ENCODE results near the gene SRP9. TPM values are rescaled to one million over a fixed set of nuclear protein-coding genes. Genes with fewer than 3 reads are reported as not detected.
"Not testable (repeated sequence)": the region's sequence is repeated elsewhere in the genome, so short reads cannot be mapped to it uniquely, and the experiment has no call there.

The SRP9 gene
- total and polyA plus RNA-seq, 4 experiments from 2014 or later, result 141 to 500 (median 220) TPM

DNA sequence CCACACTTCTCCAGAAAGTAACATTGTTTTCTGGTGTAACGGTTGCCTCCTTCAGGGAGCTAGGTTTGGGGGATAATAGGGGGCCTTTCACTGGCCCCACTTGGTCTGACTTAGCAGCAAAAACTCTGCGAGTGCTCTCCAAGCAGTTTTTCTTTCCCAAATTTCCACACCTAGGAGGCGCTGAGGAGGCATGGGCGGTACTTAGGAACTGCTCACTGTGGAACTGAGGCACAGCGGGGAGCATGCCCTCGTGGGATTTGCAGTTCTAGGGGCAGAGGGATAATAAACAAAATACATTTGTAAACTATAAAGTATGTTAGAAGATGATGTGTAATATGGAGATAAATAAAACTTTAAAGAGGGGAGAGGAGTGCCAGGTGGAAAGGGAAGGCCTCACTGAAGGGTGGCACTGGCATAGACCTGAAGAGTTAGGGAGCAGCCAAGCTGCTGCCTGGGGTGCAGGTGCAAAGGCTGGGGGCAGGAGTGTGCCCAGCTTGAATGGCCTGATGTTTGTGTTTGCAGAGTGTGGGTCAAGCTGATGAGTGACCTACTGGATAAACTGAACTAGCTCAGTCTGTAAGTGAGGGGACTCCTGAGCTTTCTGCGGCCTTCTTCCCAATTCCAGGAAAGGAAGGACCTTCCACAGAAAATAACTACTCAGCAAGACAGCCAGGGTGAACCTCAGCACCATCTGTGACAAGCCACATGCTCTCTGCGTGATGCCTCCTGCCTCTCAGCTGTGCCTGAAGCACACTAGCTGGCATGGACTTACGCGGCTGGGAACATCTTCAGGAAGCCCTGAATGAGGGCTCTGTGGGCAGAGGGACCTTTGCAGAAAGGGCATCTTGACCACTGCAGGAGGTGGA lies 34.2 kb downstream of the SRP9 start:
- DNase-seq, result no peak
- Histone ChIP-seq H3K36me3 (ENCODE audit: insufficient read depth, low read length) (no peaks in the 10 kb centered on the region), H3K9me3 (ENCODE audit: control insufficient read depth in 1 of 2, low read length in 2 of 2) (no peaks in the 10 kb centered on the region), H3K4me3 (ENCODE audit: low read length in 2 of 2) (no peak overlapping the region), H3K27me3 (ENCODE audit: insufficient read depth, low read length) (no peaks in the 10 kb centered on the region), H3K4me1 (ENCODE audit: insufficient read depth, low read length) (peaks cover 11% of the 10 kb centered on the region), H3K27ac (ENCODE audit: low read depth, low read length) (no peak overlapping the region)
- intact Hi-C loops (cut with micrococcal nuclease), result no loop called here
- Mint-ChIP-seq H3K4me3 (peak overlapping the region in 2 of 8 donors; percentile 4 to 39), H3K9me3 (no peaks in the 10 kb centered on the region), H3K27me3 (peaks cover 0 to 2% of the 10 kb centered on the region in 2 donors), H3K27ac (no peak overlapping the region), H3K36me3 (no peaks in the 10 kb centered on the region), H3K4me1 (peaks cover 5 to 13% (median 6%) of the 10 kb centered on the region in 4 donors)
- ChIA-PET POLR2A (ENCODE audit: partially characterized antibody) (interaction anchor here (0.6 to 2.3 kb wide), 3 partner anchors 34 to 367 kb away, joined by 3 to 21 read pairs (median 3); partner anchors contain the start of gene SRP9), CTCF (ENCODE audit: partially characterized antibody) (interaction anchor here (0.9 to 1.0 kb wide), 2 partner anchors 9 to 34 kb away, joined by 3 read pairs; partner anchors contain the start of gene SRP9)

DNA sequence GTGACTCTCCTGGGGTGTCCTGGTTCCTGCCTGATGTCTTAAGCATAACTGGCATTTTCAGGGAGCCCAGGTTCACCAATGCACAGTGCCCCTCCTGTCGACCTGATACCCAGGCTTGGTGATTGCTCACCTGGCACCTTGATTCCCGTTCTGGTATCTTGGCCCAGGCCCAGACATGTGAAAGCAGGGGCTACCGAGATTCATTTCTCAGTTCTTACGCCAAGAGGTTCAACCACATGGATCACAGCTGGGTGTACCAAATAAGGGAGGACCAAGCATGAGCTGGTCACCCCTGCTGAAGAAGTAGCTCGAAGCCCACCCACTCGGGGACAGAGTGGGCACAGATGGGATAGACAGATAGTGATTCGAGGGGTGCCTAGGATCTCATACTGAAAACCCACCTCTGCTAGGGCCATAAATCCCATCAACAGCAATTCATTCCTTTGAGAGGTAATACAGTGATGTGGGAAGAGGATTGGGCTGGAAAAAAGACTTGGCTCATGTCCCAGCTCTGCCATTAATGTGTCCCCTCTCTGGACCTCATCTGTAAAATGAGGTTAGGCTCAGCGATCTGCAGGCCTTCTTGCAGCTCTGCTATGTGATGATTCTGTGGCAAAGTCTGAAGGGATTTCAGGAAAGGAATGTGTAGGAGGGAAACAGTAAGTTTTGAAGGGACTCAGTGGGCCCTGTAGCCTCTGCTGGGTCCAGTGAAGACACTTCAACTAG lies 35.0 kb downstream of the SRP9 start:
- no peak overlapping the region for H3K27ac Mint-ChIP-seq

DNA sequence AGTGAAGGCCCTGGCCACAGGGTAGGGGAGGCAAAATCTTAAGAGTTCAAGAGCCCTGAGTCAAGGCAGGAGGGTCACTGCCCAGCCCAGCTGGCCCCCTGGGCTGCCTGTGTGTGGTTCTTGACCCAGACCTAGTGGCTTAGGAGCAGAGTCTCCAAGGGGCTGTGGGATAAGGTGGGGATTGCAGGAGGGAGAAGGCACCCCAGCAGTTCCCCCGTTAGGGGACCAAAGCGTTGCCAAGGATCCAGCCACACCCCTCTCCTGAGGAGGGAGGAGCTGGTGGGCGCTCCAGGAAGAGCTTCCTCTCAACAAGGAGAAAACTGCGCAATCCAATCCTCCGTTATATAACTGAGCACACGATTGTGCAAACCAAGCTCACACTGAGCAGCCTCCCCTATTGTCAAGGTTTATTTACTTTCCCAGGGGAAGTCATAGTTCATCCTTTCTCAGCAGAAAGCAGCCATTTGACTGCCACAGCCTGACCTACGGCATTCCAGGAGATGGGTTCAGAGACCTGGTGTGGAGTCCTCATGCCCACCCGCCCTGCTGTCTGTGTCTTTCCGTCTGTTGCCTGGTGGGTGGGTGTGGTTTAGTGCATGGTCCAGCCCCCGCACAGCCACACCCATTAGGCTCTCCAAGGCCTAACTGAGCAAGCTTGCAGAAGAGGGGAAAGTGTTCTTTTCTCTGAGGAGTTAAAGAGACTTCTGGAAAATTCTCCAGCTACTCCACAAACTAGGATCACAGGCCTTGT lies 35.8 kb downstream of the SRP9 start:
- Histone ChIP-seq H3K9me3 (ENCODE audit: control insufficient read depth in 1 of 2, low read length in 2 of 2) (no peaks in the 10 kb centered on the region), H3K4me3 (ENCODE audit: low read length in 2 of 2) (no peak overlapping the region), H3K4me1 (ENCODE audit: insufficient read depth, low read length) (peaks cover 11% of the 10 kb centered on the region), H3K36me3 (ENCODE audit: insufficient read depth, low read length) (no peaks in the 10 kb centered on the region), H3K27ac (ENCODE audit: low read depth, low read length) (no peak overlapping the region), H3K27me3 (ENCODE audit: insufficient read depth, low read length) (no peaks in the 10 kb centered on the region)
- Mint-ChIP-seq H3K27ac (no peak overlapping the region), H3K36me3 (no peaks in the 10 kb centered on the region), H3K4me3 (no peak overlapping the region), H3K27me3 (peaks cover 0 to 2% of the 10 kb centered on the region in 2 donors), H3K4me1 (peaks cover 5 to 13% (median 6%) of the 10 kb centered on the region in 4 donors), H3K9me3 (no peaks in the 10 kb centered on the region)
- no peak for DNase-seq
- intact Hi-C loops (cut with micrococcal nuclease), result no loop called here
- POLR2A ChIA-PET (ENCODE audit: partially characterized antibody), result interaction anchor here (0.6 to 1.6 kb wide), 3 partner anchors 42 to 84 kb away, joined by 3 to 4 read pairs (median 3); partner anchors contain the start of gene TMEM63A
- CTCF ChIA-PET (ENCODE audit: partially characterized antibody), result no interaction called here

More for the DNA sequence above, 35.0 kb downstream of the SRP9 start:
- ChIA-PET CTCF (ENCODE audit: partially characterized antibody) (no interaction called here), POLR2A (ENCODE audit: partially characterized antibody) (interaction anchor here (0.6 to 1.6 kb wide), 3 partner anchors 43 to 368 kb away, joined by 3 read pairs; no protein-coding TSS in a partner anchor)
- Histone ChIP-seq H3K4me1 (ENCODE audit: insufficient read depth, low read length) (peaks cover 11% of the 10 kb centered on the region), H3K4me3 (ENCODE audit: low read length in 2 of 2) (no peak overlapping the region), H3K9me3 (ENCODE audit: control insufficient read depth in 1 of 2, low read length in 2 of 2) (no peaks in the 10 kb centered on the region), H3K36me3 (ENCODE audit: insufficient read depth, low read length) (no peaks in the 10 kb centered on the region), H3K27me3 (ENCODE audit: insufficient read depth, low read length) (no peaks in the 10 kb centered on the region), H3K27ac (ENCODE audit: low read depth, low read length) (no peak overlapping the region)
- Mint-ChIP-seq H3K9me3 (no peaks in the 10 kb centered on the region), H3K27me3 (peaks cover 0 to 2% of the 10 kb centered on the region in 2 donors), H3K4me1 (peaks cover 5 to 13% (median 6%) of the 10 kb centered on the region in 4 donors), H3K36me3 (no peaks in the 10 kb centered on the region), H3K4me3 (peak overlapping the region in 1 of 8 donors; percentile 4)
- intact Hi-C loops (cut with micrococcal nuclease), result no loop called here
- DNase-seq, result no peak

DNA sequence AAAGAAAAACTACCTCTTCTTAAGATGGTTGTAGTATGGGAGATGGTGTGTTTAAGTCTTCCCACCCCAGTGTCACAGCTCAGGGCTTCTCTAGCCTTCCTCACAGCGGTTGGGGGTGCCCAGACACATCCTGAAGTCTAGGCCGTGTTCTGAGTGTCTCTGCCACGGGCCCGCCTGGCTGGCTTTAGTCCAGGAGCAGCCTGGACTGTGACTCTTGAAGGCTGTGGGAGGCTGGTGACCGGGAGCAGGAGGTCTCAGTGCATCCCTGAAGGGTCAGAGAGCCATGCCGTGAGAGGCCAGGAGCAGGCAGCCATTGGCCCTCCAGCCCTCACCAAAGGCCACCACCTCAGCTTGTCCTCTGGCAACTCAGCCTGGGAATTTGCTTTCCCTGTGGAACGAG lies 36.8 kb downstream of the SRP9 start:
- H3K4me3 Mint-ChIP-seq, result no peak overlapping the region
- H3K27ac ChIP-seq (ENCODE audit: low read depth, low read length), result no peak overlapping the region
- H3K36me3 ChIP-seq (ENCODE audit: insufficient read depth, low read length), result no peaks in the 10 kb centered on the region
- no peak overlapping the region for H3K4me3 ChIP-seq (ENCODE audit: low read length in 2 of 2)
- peaks cover 5 to 10% (median 6%) of the 10 kb centered on the region in 4 donors for H3K4me1 Mint-ChIP-seq
- peaks cover 11% of the 10 kb centered on the region for H3K4me1 ChIP-seq (ENCODE audit: insufficient read depth, low read length)
- ChIA-PET CTCF (ENCODE audit: partially characterized antibody) (no interaction called here), POLR2A (ENCODE audit: partially characterized antibody) (interaction anchor here (1.1 kb wide), 1 partner anchor 68 kb away, joined by 4 read pairs; the partner anchor contains the start of gene TMEM63A)
- no peaks in the 10 kb centered on the region for H3K36me3 Mint-ChIP-seq
- H3K27me3 ChIP-seq (ENCODE audit: insufficient read depth, low read length), result no peaks in the 10 kb centered on the region
- DNase-seq, result no peak
- no peaks in the 10 kb centered on the region for H3K9me3 ChIP-seq (ENCODE audit: control insufficient read depth in 1 of 2, low read length in 2 of 2)
- no peaks in the 10 kb centered on the region for H3K9me3 Mint-ChIP-seq
- intact Hi-C loops (cut with micrococcal nuclease), result no loop called here
- no peak overlapping the region for H3K27ac Mint-ChIP-seq
- peaks cover 0 to 2% of the 10 kb centered on the region in 2 donors for H3K27me3 Mint-ChIP-seq

DNA sequence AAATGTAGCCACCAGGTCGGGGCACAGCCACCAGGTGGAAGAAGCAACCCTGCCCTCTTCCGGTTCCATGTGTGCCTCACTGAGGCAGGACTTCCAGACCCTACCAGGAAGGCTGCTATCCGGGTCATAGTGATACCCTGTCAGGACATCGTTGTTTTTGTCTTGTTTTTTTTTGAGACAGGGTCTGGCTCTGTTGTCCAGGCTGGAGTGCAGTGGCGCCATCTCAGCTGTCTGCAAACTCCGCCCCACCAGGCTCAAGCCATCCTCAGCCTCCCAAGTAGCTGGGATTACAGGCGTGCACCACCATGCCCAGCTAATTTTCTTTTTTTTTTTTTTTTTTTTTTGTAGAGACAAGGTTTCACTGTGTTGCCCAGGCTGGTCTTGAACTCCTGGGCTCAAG lies 37.5 kb downstream of the SRP9 start:
- intact Hi-C loops (cut with micrococcal nuclease); DNase-seq; H3K4me3 ChIP-seq (ENCODE audit: low read length in 2 of 2); H3K4me1 Mint-ChIP-seq; H3K27me3 ChIP-seq (ENCODE audit: insufficient read depth, low read length); H3K4me1 ChIP-seq (ENCODE audit: insufficient read depth, low read length); H3K4me3 Mint-ChIP-seq; H3K36me3 ChIP-seq (ENCODE audit: insufficient read depth, low read length); H3K9me3 Mint-ChIP-seq; CTCF ChIA-PET (ENCODE audit: partially characterized antibody); POLR2A ChIA-PET (ENCODE audit: partially characterized antibody); H3K27ac Mint-ChIP-seq; H3K27ac ChIP-seq (ENCODE audit: low read depth, low read length); H3K9me3 ChIP-seq (ENCODE audit: control insufficient read depth in 1 of 2, low read length in 2 of 2); H3K36me3 Mint-ChIP-seq; H3K27me3 Mint-ChIP-seq: not testable (repeated sequence)

DNA sequence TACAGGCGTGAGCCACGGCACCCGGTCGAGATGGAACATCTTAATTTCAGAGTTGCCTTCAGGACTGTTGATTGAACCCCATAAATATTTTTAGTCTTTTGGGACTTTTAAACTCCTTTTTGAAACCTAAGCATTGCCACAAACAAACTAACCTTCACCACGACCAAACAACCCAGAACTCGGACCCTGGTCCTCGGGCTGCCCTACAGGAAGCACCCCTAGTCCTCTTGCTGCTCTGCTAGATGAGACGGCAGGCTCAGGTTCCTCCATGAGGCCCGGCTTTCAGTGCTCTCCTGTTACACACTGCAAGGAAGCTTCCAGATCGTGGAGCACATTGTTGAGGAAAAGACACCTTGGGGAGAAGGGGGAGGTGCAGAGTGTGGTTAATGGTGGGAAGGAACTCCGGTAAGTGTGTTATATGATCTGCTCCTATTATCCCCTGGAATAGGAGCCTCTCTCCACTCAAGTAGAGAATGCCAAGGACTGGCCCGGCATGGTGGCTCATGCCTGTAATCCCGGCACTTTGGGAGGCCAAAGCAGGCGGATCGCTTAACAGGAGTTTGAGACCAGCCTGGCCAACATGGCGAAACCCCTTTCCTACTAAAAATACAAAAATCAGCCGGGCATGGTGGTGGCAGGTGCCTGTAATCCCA lies 38.0 kb downstream of the SRP9 start:
- peaks cover under 1 to 3% (median 1%) of the 10 kb centered on the region in 4 donors for H3K4me1 Mint-ChIP-seq
- no peak for DNase-seq
- Histone ChIP-seq H3K27me3 (ENCODE audit: insufficient read depth, low read length) (no peaks in the 10 kb centered on the region), H3K36me3 (ENCODE audit: insufficient read depth, low read length) (no peaks in the 10 kb centered on the region), H3K4me3 (ENCODE audit: low read length in 2 of 2) (no peak overlapping the region), H3K9me3 (ENCODE audit: control insufficient read depth in 1 of 2, low read length in 2 of 2) (no peaks in the 10 kb centered on the region), H3K4me1 (ENCODE audit: insufficient read depth, low read length) (peaks cover 3% of the 10 kb centered on the region), H3K27ac (ENCODE audit: low read depth, low read length) (no peak overlapping the region)
- no peaks in the 10 kb centered on the region for H3K27me3 Mint-ChIP-seq
- intact Hi-C loops (cut with micrococcal nuclease), result no loop called here
- H3K9me3 Mint-ChIP-seq, result no peaks in the 10 kb centered on the region
- ChIA-PET CTCF (ENCODE audit: partially characterized antibody) (no interaction called here), POLR2A (ENCODE audit: partially characterized antibody) (interaction anchor here (0.8 kb wide), 1 partner anchor 9 kb away, joined by 4 read pairs; no protein-coding TSS in a partner anchor)
- H3K4me3 Mint-ChIP-seq, result no peak overlapping the region
- H3K36me3 Mint-ChIP-seq, result no peaks in the 10 kb centered on the region
- no peak overlapping the region for H3K27ac Mint-ChIP-seq

All from CD4-positive, alpha-beta memory T cell (primary cell).